SK-N-SH (cell line): ENCODE results near the gene HM13. TPM values are rescaled to one million over a fixed set of nuclear protein-coding genes. Genes with fewer than 3 reads are reported as not detected.
"Not testable (repeated sequence)": the region's sequence is repeated elsewhere in the genome, so short reads cannot be mapped to it uniquely, and the experiment has no call there.

Source experiments
- CTCF ChIA-PET: fragments of 300-600, 350-600 bp; formaldehyde crosslinking; extraction: SDS; loops from one replicate; lab custom pipeline; 2021; lab: Yijun Ruan, JAX
- POLR2A ChIA-PET: fragments of 350-600 bp; sonication (Branson Sonifier 250); formaldehyde crosslinking; extraction: SDS; loops from one replicate; lab custom pipeline; 2020; ENCODE audit warnings: antibody characterized with exemption, inconsistent platforms; lab: Yijun Ruan, JAX
- DNase-seq: peaks from one replicate; pipeline ENCODE4 v3.0.0; 2012
- H2AFZ ChIP-seq: fragments of 200-600 bp; sonication (generic); 2 replicates; pipeline ENCODE4 v1.8.1; 2016; ENCODE audit warnings: antibody characterized with exemption, mild to moderate bottlenecking, low read depth
- H3F3A ChIP-seq: fragments of 200-600 bp; sonication (generic); replicated peaks from 2 replicates; pipeline ENCODE3; 2016; ENCODE audit warnings: antibody characterized with exemption, mild to moderate bottlenecking; ENCODE audit not compliant: insufficient read depth
- H3K27ac ChIP-seq, 2 experiments: fragments of 200-500 bp in 1 of 2; fragments of 200-600 bp in 1 of 2; sonication (Bioruptor generic) in 1 of 2; sonication (generic), shearing (Covaris generic) in 1 of 2; 2 replicates each; pipeline versions ENCODE4 v1.5.1 to v1.6.1; 2014 to 2016; ENCODE audit warnings: low read depth in 2 of 2, inconsistent platforms in 1 of 2, low read length in 1 of 2, mild to moderate bottlenecking in 1 of 2, mixed read lengths in 1 of 2
- H3K27me3 ChIP-seq: fragments of 200-600 bp; sonication (generic), shearing (Covaris generic); 2 replicates; pipeline ENCODE4 v1.6.1; 2016; ENCODE audit warnings: mixed run types; ENCODE audit not compliant: insufficient read depth
- H3K36me3 ChIP-seq, 2 experiments: fragments of 200-500 bp in 1 of 2; fragments of 200-600 bp in 1 of 2; sonication (Bioruptor generic) in 1 of 2; sonication (generic) in 1 of 2; replicated peaks in 1 of 2; 2 replicates each; pipeline versions ENCODE3 to v1.5.1; 2014 to 2016; ENCODE audit warnings: low read length in 1 of 2, mild to moderate bottlenecking in 1 of 2; ENCODE audit not compliant: insufficient read depth in 2 of 2, control insufficient read depth in 1 of 2
- H3K4me1 ChIP-seq, 2 experiments: fragments of 200-500 bp in 1 of 2; fragments of 200-600 bp in 1 of 2; sonication (Bioruptor generic) in 1 of 2; sonication (generic), shearing (Covaris generic) in 1 of 2; 2 replicates each; pipeline versions ENCODE4 v1.5.1 to v1.6.1; 2014 to 2016; ENCODE audit warnings: low read depth in 1 of 2, low read length in 1 of 2, mixed run types in 1 of 2; ENCODE audit not compliant: insufficient read depth in 2 of 2, control insufficient read depth in 1 of 2
- H3K4me2 ChIP-seq: fragments of 200-600 bp; sonication (generic), shearing (Covaris generic); 2 replicates; pipeline ENCODE4 v1.6.1; 2017; ENCODE audit warnings: mixed run types
- H3K4me3 ChIP-seq, 2 experiments: fragments of 200-500 bp in 1 of 2; fragments of 200-600 bp in 1 of 2; sonication (Bioruptor generic) in 1 of 2; sonication (generic), shearing (Covaris generic) in 1 of 2; 2 replicates each; pipeline versions ENCODE4 v1.5.1 to v1.8.1; 2014 to 2016; ENCODE audit warnings: low read depth in 2 of 2, inconsistent platforms in 1 of 2, low read length in 1 of 2, mild to moderate bottlenecking in 1 of 2, mixed read lengths in 1 of 2, moderate library complexity in 1 of 2
- H3K79me2 ChIP-seq: fragments of 200-600 bp; sonication (generic); 2 replicates; pipeline ENCODE4 v1.8.1; 2017; ENCODE audit warnings: mild to moderate bottlenecking; ENCODE audit not compliant: insufficient read depth
- H3K9ac ChIP-seq: fragments of 200-600 bp; sonication (generic); 2 replicates; pipeline ENCODE4 v1.6.1; 2017; ENCODE audit warnings: mixed run types
- H3K9me2 ChIP-seq: fragments of 200-600 bp; sonication (generic); 2 replicates; pipeline ENCODE4 v1.6.1; 2017; ENCODE audit warnings: mixed run types
- H3K9me3 ChIP-seq: fragments of 200-600 bp; sonication (generic); 2 replicates; pipeline ENCODE4 v1.6.1; 2017; ENCODE audit warnings: mixed run types, mild to moderate bottlenecking, moderate library complexity
- H4K20me1 ChIP-seq: fragments of 200-600 bp; sonication (generic); 2 replicates; pipeline ENCODE4 v1.6.1; 2017; ENCODE audit warnings: mild to moderate bottlenecking, mixed run types; ENCODE audit not compliant: insufficient read depth
- EZH2phosphoT487 ChIP-seq: fragments of 200-600 bp; sonication (generic); IDR thresholded peaks from 2 replicates; pipeline ENCODE4 v1.6.1; 2017; ENCODE audit warnings: low read depth, mixed run types, mild to moderate bottlenecking, antibody characterized with exemption, moderate library complexity, borderline replicate concordance
- FOSL2 ChIP-seq: IDR thresholded peaks from 2 replicates; pipeline ENCODE4 v1.4.0; 2012; ENCODE audit warnings: low read depth, mild to moderate bottlenecking, moderate library complexity, borderline replicate concordance
- FOXM1 ChIP-seq: IDR thresholded peaks from 2 replicates; pipeline ENCODE4 v1.4.0; 2012; ENCODE audit warnings: low read depth, mild to moderate bottlenecking
- JUND ChIP-seq: IDR thresholded peaks from 2 replicates; pipeline ENCODE4 v1.4.0; 2012
- MAX ChIP-seq: IDR thresholded peaks from 2 replicates; pipeline ENCODE4 v1.4.0; 2012; ENCODE audit warnings: low read depth
- MEF2A ChIP-seq: IDR thresholded peaks from 2 replicates; pipeline ENCODE4 v1.4.0; 2012; ENCODE audit warnings: low read depth, borderline replicate concordance
- NFIC ChIP-seq: IDR thresholded peaks from 2 replicates; pipeline ENCODE4 v1.4.0; 2012; ENCODE audit warnings: borderline replicate concordance
- POLR2AphosphoS5 ChIP-seq: IDR thresholded peaks from 2 replicates; pipeline ENCODE4 v1.6.1; 2012; ENCODE audit warnings: low read depth, low read length
- RCOR1 ChIP-seq: fragments of 150-350 bp; IDR thresholded peaks from 2 replicates; pipeline ENCODE4 v1.6.1; 2017; ENCODE audit warnings: antibody characterized with exemption, low read length
- REST ChIP-seq: IDR thresholded peaks from 2 replicates; pipeline ENCODE4 v1.6.1; 2012; ENCODE audit warnings: mild to moderate bottlenecking, low read depth, low read length, moderate library complexity
- SIN3A ChIP-seq: IDR thresholded peaks from 2 replicates; pipeline ENCODE4 v1.6.1; 2012; ENCODE audit warnings: low read depth, mild to moderate bottlenecking, low read length, moderate library complexity, borderline replicate concordance
- SMC3 ChIP-seq: IDR thresholded peaks from 2 replicates; pipeline ENCODE4 v1.6.1; 2012; ENCODE audit warnings: low read depth, low read length, improper control_type of control experiment
- TEAD4 ChIP-seq: IDR thresholded peaks from 2 replicates; pipeline ENCODE4 v1.4.0; 2012; ENCODE audit warnings: mild to moderate bottlenecking, borderline replicate concordance; ENCODE audit not compliant: insufficient read depth
- USF1 ChIP-seq: IDR thresholded peaks from 2 replicates; pipeline ENCODE4 v1.4.0; 2012; ENCODE audit warnings: low read depth, borderline replicate concordance
- YY1 ChIP-seq: IDR thresholded peaks from 2 replicates; pipeline ENCODE4 v1.4.0; 2012; ENCODE audit warnings: low read depth, mild to moderate bottlenecking
- WGBS: methylation state at CpG from one replicate; pipeline ENCODE4 v1.1.6; 2017; ENCODE audit warnings: low lambda C conversion rate; 5-methylcytosine and 5-hydroxymethylcytosine counted together
- polyA plus RNA-seq, 3 experiments: library from polyadenylated mRNA; depleted of rRNA; stranded (reverse); fragments of >200 nt; gene quantifications; 2 replicates each; pipeline ENCODE4 v1.2.3, GENCODE V29; 2012

Gene HM13
- polyA plus RNA-seq, 1 of the 3 experiments (the other 2 are of a cell fraction), result 160 TPM

GRCh38 chr20:31544600-31544999 lies 30.4 kb downstream of the HM13 start:
- Histone ChIP-seq H3K27me3 (no peaks in the 10 kb centered on the region), H3K27ac (peak overlapping the region; percentile 82 to 96), H3K79me2 (peaks cover 76% of the 10 kb centered on the region), H3K4me3 (no peak overlapping the region), H3K9me3 (no peaks in the 10 kb centered on the region), H3K36me3 (peaks cover 32 to 46% of the 10 kb centered on the region in 2 experiments), H3K9me2 (no peaks in the 10 kb centered on the region), H2AFZ (no peak overlapping the region), H3F3A (peaks cover 46% of the 10 kb centered on the region), H3K4me1 (peaks cover 21 to 46% of the 10 kb centered on the region in 2 experiments; a peak in 3 of 4 replicates), H4K20me1 (no peaks in the 10 kb centered on the region), H3K4me2 (no peak overlapping the region), H3K9ac (peak overlapping the region; percentile 42; the same call in 1 of the 2 replicates)
- TF ChIP-seq MAX (no peak), SIN3A (0 out of 2 replicates have a peak, but pooled peaks have one; percentile 6), SMC3 (no peak), TEAD4 (0 out of 2 replicates have a peak, but pooled peaks have one; percentile 4), EZH2phosphoT487 (no peak), YY1 (no peak), NFIC (no peak; the same call in 1 of the 2 replicates)
- DNase-seq, result no peak
- ChIA-PET CTCF (interaction anchor here (0.7 to 14.2 kb wide), 4 partner anchors 9 to 68 kb away, joined by 3 to 177 read pairs (median 32); no protein-coding TSS in a partner anchor), POLR2A (no interaction called here)
- 74% methylated on average over 2 of the region's 2 CpGs for WGBS

GRCh38 chr20:31545621-31546040 lies 31.4 kb downstream of the HM13 start:
- H3K27me3 ChIP-seq, DNase-seq, H3K4me2 ChIP-seq, H3K9me2 ChIP-seq, H4K20me1 ChIP-seq, H3K4me3 ChIP-seq, H3K9me3 ChIP-seq, POLR2A ChIA-PET, H2AFZ ChIP-seq, H3K9ac ChIP-seq: not testable (repeated sequence)
- CTCF ChIA-PET, result interaction anchor here (0.9 to 14.2 kb wide), 3 partner anchors 14 to 67 kb away, joined by 3 to 177 read pairs (median 60); no protein-coding TSS in a partner anchor
- Histone ChIP-seq H3K36me3 (peaks cover 36 to 52% of the 10 kb centered on the region in 2 experiments), H3F3A (peaks cover 46% of the 10 kb centered on the region), H3K27ac (peak overlapping the region in 1 of 2 experiments; percentile 96; a peak in 2 of 4 replicates), H3K4me1 (peaks cover 21 to 46% of the 10 kb centered on the region in 2 experiments; a peak in 3 of 4 replicates), H3K79me2 (peaks cover 67% of the 10 kb centered on the region)
- WGBS, result 96% methylated on average over 5 of the region's 5 CpGs

- CTCF ChIA-PET, result interaction anchor here (1.1 to 14.2 kb wide), 5 partner anchors 13 to 66 kb away, joined by 3 to 177 read pairs (median 4); partner anchors contain the start of gene HM13
- no peak overlapping the region for H2AFZ ChIP-seq
- TF ChIP-seq RCOR1 (no peak), MAX (peak; percentile 97), REST (no peak; the same call in 1 of the 2 replicates), FOXM1 (no peak), MEF2A (no peak), POLR2AphosphoS5 (peak; percentile 65; the same call in 1 of the 2 replicates), NFIC (no peak), FOSL2 (peak; percentile 60; the same call in 1 of the 2 replicates), TEAD4 (no peak), JUND (peak; percentile 48), USF1 (no peak)
Measured at GRCh38 chr20:31547017-31547675, 32.9 kb downstream of the HM13 start.

More at GRCh38 chr20:31547017-31547675, 32.9 kb downstream of the HM13 start:
- peak; percentile 76 for DNase-seq
- Histone ChIP-seq H3K27ac (peak overlapping the region; percentile 84 to 96), H3K9me2 (no peaks in the 10 kb centered on the region), H3F3A (peaks cover 44% of the 10 kb centered on the region), H3K9ac (peak overlapping the region; percentile 72), H4K20me1 (no peaks in the 10 kb centered on the region), H3K4me3 (peak overlapping the region; percentile 42 to 54), H3K36me3 (peaks cover 51 to 52% of the 10 kb centered on the region in 2 experiments), H3K4me1 (peaks cover 21 to 35% of the 10 kb centered on the region in 2 experiments; a peak in 3 of 4 replicates), H3K9me3 (no peaks in the 10 kb centered on the region), H3K79me2 (peaks cover 55% of the 10 kb centered on the region), H3K27me3 (no peaks in the 10 kb centered on the region), H3K4me2 (peak overlapping the region; percentile 59)
- POLR2A ChIA-PET, result no interaction called here
- WGBS, result 83% methylated on average over 36 of the region's 36 CpGs
